ENCODE measurements around the gene NOG. TPM values are rescaled to one million over a fixed set of nuclear protein-coding genes. Genes with fewer than 3 reads are reported as not detected.

The NOG gene
- total RNA-seq, 3 donors from 2014 or later, result 0.48 to 1.6 (median 0.88) TPM

GRCh38 chr17:56642424-56642823 lies 48.9 kb downstream of the NOG start:
- intact Hi-C loops (cut with DNase I; ENCODE audit: low total_unique reads), result no loop called here
- Histone ChIP-seq H3K27me3 (peaks cover 0 to 8% of the 10 kb centered on the region in 2 donors), H3K4me1 (no peaks in the 10 kb centered on the region), H3K4me3 (no peak overlapping the region), H3K27ac (no peak overlapping the region), H3K9me3 (no peaks in the 10 kb centered on the region), H3K36me3 (no peaks in the 10 kb centered on the region)
- DNase-seq (ENCODE audit: low spot score in 2 of 2), result no peak
- no peak for TF ChIP-seq POLR2AphosphoS5 (IDR thresholded peaks at IDR 0.05)

Other genes starting within 250 kb of the NOG start
- 1 to 10 TPM in 2 of 3 donors, under 1 TPM in 1; 0.48 to 2.3 (median 2.0) TPM for gene C17orf67, start 240.2 kb downstream of the NOG start, total RNA-seq
- gene DGKE, start 240.5 kb downstream of the NOG start, total RNA-seq, result 10 to 100 TPM in 2 of 3 donors, 1 to 10 TPM in 1; 7.0 to 13.8 (median 11.9) TPM

All from breast epithelium (tissue), 4 donors.